ENCODE measurements around the gene FCRLA.
A peak's percentile ranks its signal among the peaks of the same experiment; 100 is the strongest.

Gene FCRLA

DNA sequence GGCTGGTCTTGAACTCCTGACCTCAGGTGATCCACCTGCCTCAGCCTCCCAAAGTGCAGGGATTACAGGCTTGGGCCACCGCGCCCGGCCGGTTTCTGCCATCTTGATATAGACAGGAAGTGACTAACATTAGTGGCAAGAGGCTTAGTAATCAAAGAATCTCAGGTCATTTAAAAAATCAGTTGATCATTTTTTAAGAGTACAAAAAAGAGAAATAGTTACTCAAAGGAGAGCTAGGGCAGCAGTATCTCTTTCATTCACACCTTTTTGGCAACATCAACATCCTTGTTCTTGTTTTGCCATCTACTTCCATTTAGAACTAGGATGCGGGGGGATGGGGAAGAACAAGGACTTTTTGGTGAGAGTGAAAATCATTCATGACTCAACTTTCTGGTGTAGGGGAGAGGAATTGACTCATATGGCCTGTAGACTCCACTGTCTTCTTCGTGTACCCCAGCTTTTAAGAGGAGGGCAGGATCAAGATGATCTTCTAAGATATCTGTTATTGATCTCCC, 23.1 kb downstream of the FCRLA start:
- DNase-seq (ENCODE audit: low read depth in 4 of 4, low spot score in 1 of 4), result peak in 1 of 4 experiments; percentile 34

DNA sequence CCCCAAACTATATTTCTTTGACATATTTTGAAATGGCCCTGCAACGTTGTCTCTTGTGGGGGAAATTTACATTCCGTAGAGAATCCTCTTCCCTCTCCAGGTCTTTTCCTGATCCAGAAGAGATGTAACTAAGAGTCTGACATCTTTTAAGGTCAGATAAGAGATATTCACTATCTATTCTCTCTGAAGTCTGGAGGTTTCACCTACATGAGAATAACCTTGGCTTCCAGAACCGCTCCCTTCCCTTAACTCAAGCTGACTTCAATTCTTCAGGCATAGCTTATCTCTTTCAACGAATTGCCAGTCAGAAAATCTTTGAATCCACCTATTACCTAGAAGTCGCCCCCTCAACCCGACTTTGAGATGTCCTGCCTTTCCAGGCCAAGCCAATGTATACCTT, 24.2 kb downstream of the FCRLA start:
- no peak for DNase-seq (ENCODE audit: low read depth in 4 of 4, low spot score in 1 of 4)

DNA sequence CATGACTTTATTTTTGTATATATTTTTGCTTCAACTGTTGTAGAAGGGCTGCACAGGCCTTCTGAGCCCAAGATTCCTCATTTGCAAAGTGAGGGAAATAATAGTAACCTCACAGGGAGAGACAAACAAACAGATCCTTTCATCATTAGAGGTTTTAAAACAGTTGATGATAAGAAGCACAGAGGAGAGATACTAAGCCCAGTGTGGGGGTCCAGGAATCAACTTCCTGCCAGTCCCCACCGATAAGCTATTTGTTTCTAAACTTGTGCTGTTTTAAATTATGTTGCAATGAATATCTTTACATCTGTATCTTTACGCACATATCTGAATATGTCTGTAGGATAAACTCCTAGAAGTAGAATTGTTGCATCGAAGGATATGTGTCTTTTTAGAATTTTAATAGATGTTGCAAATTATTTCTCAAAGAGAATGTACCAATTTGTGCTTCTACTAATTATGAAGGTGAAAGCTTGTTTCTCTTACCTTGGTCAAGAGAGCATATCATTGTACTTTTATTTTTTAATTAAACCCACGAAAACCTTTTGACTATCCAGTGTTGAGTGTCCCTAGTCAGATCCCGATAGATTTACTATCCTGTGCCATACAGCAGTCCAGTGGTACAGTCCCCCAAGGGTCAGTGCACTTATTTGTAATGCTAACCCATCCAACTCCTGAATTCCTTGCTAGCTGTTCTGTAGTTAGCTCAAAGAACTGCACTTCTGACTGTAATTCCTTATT, 25.1 kb downstream of the FCRLA start:
- no peak for DNase-seq (ENCODE audit: low read depth in 4 of 4, low spot score in 1 of 4)

DNA sequence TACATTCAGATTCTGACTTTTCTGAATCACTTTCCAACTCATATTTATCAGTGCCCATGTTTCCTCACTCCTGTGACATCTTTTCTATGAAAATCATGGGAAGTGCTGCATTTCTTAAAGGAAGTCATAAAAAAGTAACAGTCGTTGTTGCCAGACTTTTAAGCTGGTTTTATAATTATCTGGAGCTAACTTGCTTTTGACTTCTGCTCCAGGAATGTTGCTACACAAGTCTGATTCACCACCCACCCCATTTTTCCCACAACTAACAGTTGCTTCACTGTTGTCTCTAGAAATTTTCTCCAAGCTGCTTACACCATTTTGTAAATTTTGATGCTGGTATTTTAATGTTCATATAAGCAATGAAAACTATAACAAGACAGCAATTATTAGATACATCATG, 26.5 kb downstream of the FCRLA start:
- DNase-seq (ENCODE audit: low read depth in 4 of 4, low spot score in 1 of 4), result no peak

DNA sequence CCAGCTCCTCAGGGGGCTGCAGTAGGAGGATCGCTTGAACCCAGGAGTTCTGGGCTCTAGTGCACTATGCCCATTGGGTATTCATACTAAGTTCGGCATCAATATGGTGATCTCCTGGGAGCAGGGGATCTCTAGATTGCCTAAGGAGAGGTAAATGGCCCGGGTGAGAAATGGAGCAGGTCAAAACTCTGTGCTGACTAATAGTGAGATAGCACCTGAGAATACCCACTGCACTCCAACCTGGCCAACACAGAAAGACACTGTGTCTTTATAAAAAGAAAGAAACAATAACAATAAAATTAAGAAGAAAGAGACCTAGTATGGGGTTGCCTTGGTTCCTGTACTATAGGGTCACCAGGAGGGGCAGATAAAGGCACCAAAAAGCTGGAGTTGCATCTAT, 28.8 kb downstream of the FCRLA start:
- DNase-seq (ENCODE audit: low read depth in 4 of 4, low spot score in 1 of 4), result no peak

DNA sequence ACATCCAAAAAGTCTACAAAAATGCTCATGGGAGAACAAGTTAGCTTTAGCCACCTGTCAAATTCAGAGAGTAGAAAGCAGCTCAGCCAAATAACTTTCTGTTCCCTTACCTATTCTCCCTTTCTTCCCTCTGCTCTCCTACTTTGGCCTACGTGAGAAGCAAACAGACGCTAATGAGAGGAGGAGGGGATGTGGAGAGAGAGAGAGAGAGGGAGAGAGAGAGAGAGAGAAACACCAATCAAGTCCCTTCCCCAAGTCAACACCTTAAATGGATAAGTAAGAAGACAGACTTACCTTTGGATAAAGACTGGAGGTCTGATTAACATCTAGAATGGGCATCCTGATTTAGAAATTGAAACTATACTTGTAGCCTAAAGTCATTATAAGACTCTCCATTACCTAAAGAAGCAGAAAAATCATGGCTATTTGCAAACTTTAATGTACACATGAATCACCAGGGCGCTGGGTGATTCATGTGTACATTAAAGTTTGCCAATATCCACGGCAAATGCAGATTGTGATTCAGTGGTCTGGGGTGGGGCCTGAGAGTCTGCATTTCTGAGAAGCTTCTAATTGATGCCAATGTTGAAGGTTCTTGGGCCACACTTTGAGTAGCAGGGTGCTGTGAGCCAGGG, 29.4 kb downstream of the FCRLA start:
- no peak for DNase-seq (ENCODE audit: low read depth in 4 of 4, low spot score in 1 of 4)

DNA sequence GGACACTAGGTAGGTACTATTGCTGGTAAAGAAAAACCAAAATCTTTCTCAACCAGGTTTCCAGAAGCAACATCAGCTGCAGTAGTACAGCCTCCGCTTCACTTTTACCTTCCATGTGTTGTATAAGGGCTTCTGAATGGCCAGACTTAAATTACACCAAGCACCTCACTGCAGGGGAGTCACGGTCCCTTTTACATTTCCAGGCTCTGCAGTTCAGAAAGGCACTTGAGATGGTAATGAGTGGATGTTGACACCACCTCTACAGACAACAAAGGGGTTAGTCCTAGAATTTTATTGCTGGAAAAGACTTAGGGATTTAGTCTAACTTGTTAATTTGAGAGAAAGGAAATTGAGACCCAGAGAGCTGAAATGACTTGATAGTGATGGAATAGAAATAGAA, 30.6 kb downstream of the FCRLA start:
- no peak for DNase-seq (ENCODE audit: low read depth in 4 of 4, low spot score in 1 of 4)

DNA sequence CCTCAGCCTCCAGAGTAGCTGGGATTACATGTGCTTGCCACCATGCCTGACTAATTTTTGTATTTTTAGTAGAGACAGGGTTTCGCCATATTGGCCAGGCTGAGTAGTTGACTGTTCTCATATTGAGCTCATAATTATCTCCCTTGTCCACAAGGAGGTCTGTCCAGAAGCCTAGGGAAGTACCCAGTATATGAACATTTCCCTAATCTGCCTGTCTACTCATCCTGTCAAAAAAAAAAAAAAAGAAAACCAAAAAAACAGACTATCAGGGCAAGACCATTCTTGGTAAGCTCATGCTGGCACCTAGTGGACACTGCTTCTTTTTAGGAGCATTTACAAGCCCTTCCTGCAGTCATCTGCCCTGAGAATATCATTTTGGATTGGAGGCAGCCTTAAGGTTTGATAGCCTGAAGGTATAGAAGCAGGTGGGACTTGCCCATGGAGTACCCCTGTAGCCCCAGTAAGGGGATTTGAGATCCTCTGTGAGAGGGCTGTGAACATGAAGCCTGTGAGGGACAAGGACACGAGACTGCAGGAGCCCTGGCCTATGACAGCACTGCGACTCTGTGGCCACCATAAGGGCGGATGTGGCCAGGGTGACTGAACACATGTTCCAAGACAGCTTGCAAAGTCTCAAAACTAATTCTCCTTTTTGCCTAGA, 31.7 kb downstream of the FCRLA start:
- no peak for DNase-seq (ENCODE audit: low read depth in 4 of 4, low spot score in 1 of 4)

DNA sequence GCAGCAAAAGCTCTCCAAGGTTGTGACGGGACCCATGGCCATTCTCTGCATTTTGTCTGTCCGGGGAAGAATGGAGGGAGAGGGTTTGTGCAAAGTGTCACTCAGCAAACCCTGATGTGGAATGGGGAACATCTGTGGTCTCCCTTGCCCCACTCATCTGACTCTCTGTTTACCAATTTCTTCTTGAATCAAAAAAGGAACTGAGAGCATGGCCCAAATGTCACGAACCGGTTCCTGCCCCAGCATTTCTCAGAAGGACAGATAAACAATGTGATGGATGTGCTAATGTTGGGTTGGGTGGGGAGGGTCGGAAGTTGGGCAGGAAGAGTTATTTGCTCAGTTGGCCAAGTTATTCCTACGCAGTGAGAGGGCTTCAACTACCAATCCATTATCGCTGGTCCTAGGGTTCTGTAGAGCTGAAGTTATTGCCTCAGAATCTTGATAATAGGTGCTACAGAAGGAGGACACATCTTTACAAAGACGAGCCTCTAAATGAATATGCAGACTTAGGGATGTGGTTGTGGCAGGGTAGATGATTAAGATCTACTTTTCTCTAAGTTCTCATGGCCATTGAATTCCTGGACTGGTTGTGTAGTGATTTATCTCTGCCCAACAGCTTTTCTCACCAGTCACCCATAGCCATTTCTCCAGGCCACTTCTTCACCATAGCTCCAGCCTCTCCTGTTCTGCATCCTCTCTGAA, 33.0 kb downstream of the FCRLA start:
- no peak for DNase-seq (ENCODE audit: low read depth in 4 of 4, low spot score in 1 of 4)

DNA sequence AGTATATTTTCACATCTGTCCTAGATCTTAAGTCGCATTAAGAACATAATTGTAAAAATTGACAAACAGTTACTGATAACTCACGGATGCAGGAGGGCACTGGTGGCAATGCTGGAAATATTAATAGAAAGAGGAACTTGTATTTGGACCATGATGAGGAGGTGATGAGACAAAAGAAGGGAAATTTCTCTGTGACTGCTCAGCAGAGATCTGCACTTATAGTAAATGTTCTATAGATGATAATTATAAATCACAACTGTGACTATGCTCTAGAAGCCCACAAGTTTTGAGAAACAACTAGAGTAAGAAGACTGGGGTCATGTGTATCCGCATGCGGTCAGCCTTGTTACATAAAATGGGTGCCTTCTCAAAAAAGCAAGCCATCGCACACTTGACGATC, 33.9 kb downstream of the FCRLA start:
- no peak for DNase-seq (ENCODE audit: low read depth in 4 of 4, low spot score in 1 of 4)

DNA sequence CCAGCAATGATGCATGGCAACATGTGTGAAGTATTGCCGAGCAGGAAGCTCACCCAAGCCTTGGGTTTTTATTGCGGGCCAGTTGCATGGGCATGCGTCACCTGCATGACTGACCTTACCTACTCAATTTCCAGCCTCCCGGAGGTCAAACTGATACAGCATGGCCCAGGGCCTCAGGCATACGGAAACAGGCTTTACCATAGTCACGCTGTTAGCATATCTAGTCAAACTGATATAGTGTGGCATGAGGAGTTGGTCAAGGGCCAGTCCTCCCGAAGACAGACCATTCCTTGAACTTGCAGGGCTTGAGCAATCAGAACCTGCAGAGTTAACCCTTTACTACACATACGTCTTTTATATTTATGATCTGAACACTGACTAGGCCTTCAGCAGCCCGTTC, 36.2 kb downstream of the FCRLA start:
- DNase-seq (ENCODE audit: low read depth in 4 of 4, low spot score in 1 of 4), result no peak

DNA sequence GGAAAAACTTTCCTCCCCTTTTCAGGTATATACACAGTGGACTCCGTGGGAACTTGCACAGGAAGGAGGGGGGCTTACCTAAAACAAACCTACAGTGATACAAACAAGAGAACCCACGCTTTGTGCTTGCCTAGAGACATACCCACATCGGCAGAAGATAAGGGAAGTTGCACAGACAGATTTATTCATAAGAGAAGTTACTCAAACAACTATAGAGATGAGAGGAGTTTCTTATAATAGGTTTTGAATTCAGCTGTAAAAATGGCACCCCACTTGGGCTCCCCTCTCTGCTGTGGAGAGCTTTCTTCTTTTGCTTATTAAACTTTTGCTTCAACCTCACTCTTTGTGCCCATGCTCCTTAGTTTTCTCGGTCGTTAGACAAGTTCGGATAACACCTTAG, 40.8 kb downstream of the FCRLA start:
- DNase-seq (ENCODE audit: low read depth in 4 of 4, low spot score in 1 of 4), result no peak

DNA sequence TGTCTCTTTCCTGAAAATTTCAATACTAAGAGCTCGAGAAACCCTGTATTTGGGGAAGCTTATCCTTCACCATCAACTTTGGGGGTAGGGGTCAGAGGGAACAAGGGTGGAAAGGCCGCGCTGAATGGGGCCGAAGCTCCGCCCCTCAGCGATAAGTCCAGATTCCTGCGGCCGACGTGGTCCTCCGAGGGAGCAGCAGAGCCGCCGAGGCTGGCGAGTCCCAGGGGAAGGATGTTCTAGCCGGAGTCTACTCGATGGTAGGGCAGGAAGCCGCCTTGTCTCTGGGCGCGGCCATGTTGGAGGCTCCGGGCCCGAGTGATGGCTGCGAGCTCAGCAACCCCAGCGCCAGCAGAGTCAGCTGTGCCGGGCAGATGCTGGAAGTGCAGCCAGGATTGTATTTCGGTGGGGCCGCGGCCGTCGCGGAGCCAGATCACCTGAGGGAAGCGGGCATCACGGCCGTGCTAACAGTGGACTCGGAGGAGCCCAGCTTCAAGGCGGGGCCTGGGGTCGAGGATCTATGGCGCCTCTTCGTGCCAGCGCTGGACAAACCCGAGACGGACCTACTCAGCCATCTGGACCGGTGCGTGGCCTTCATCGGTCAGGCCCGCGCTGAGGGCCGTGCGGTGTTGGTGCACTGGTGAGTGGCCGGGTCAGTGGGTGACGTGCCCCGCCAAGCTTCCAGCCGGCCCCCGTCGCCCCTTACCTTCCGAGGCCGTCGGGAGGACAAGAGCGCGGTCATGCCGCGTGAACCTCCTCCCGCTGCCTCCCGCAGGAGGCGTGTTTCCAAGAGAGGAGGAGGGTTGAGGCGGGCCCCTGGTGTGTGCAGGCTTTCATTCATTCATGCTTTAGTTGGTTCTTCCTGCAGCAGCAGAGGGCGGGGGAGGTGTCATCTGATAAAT, 42.7 kb downstream of the FCRLA start, which contains the start of gene DUSP12:
DUSP12 (plus strand) TSS at position 278 of the 899 bp plus-strand sequence; CDS start at position 294, 16 bp downstream.
- DNase-seq (ENCODE audit: low read depth in 4 of 4, low spot score in 1 of 4), result peak; percentile 68 to 84 (median 76)

DNA sequence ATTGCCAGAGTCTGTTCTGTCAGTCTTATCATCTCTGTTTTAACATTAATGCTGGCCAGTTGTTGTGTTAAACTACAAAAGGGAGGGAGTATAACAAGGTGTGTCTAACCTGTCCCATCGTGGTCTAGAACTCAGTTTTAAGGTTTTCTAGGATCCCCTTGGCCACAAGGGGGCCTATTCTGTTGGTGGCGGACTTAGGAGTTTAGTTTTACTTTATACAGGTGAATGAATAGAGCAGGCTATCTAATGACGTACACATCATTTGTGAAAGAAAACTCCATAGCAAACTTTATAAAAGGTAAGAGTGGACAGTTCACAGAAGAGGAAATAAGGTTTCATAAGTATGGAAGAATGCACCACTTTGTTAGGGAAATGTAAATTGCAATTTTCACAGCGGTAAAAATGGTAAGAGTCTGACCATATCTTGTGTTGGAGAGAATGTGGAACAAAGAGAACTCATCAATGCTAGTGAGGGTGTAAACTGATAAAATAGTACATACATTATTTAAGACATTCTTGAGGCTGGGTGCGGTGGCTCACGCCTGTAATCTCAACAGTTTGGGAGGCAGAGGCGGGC, 56.6 kb downstream of the FCRLA start:
- no peak for DNase-seq (ENCODE audit: low read depth in 4 of 4, low spot score in 1 of 4)
